IMR-90 (cell line): Measurements from ENCODE around the gene PRUNE2. TPM values are rescaled to one million over a fixed set of nuclear protein-coding genes. Genes with fewer than 3 reads are reported as not detected.

ENCODE experiments used
- ATAC-seq: fragments of 200-7000 bp; cut with Tn5 transposase; 2 replicates; pipeline ENCODE4 v1.9.1; 2020; ENCODE audit warnings: low read depth, mild to moderate bottlenecking, moderate library complexity
- BruUV-seq: library from RNA; stranded (reverse); fragments of 400-500 nt; replicated peaks from 2 replicates; lab custom pipeline; 2021; lab: Mats Ljungman, UMichigan
- CTCF ChIA-PET: fragments of 300-600 bp; formaldehyde crosslinking; extraction: SDS; loops from one replicate; lab custom pipeline; 2021; ENCODE audit warnings: antibody characterized with exemption; lab: Yijun Ruan, JAX
- POLR2A ChIA-PET: fragments of 300-600 bp; sonication (Branson Sonifier 250); formaldehyde crosslinking; loops from one replicate; lab custom pipeline; 2022; ENCODE audit warnings: antibody characterized with exemption; ENCODE audit not compliant: unreplicated experiment; lab: Charles Lee
- DNase-seq: peaks from one replicate; pipeline ENCODE4 v3.0.0; 2013
- H2AFZ ChIP-seq: replicated peaks from 2 replicates; pipeline ENCODE3; 2013; ENCODE audit warnings: low read length, mild to moderate bottlenecking; ENCODE audit not compliant: poor library complexity
- H2AK5ac ChIP-seq: 2 replicates; pipeline ENCODE4 v1.6.1; 2013; ENCODE audit warnings: low read depth, low read length, inconsistent platforms
- H2AK9ac ChIP-seq: replicated peaks from 2 replicates; pipeline ENCODE3; 2013; ENCODE audit warnings: mild to moderate bottlenecking, low read depth, low read length, moderate library complexity; ENCODE audit not compliant: poor library complexity
- H2BK120ac ChIP-seq: 2 replicates; pipeline ENCODE4 v1.6.1; 2013; ENCODE audit warnings: low read depth, low read length, inconsistent platforms
- H2BK15ac ChIP-seq: 3 replicates; pipeline ENCODE4 v1.6.1; 2013; ENCODE audit warnings: low read depth, low read length, inconsistent platforms
- H2BK20ac ChIP-seq: 2 replicates; pipeline ENCODE4 v1.6.1; 2013; ENCODE audit warnings: low read depth, mild to moderate bottlenecking, inconsistent platforms, low read length, moderate library complexity
- H2BK5ac ChIP-seq: 2 replicates; pipeline ENCODE4 v1.6.1; 2013; ENCODE audit warnings: mild to moderate bottlenecking, low read depth, low read length, inconsistent platforms; ENCODE audit not compliant: poor library complexity, severe bottlenecking
- H3K14ac ChIP-seq: replicated peaks from 2 replicates; pipeline ENCODE4 v1.6.1; 2013; ENCODE audit warnings: low read depth, low read length, inconsistent platforms
- H3K18ac ChIP-seq: 2 replicates; pipeline ENCODE4 v1.6.1; 2013; ENCODE audit warnings: low read depth, low read length, control low read depth
- H3K23ac ChIP-seq: 2 replicates; pipeline ENCODE4 v1.6.1; 2013; ENCODE audit warnings: low read depth, low read length, inconsistent platforms
- H3K27ac ChIP-seq: 2 replicates; pipeline ENCODE4 v1.5.1; 2013; ENCODE audit warnings: mild to moderate bottlenecking, control low read depth, low read length; ENCODE audit not compliant: insufficient read depth
- H3K27me3 ChIP-seq: 2 replicates; pipeline ENCODE4 v1.6.1; 2013; ENCODE audit warnings: low read length; ENCODE audit not compliant: control insufficient read depth, insufficient read depth
- H3K36me3 ChIP-seq: 2 replicates; pipeline ENCODE4 v1.6.1; 2013; ENCODE audit warnings: low read length, mixed read lengths; ENCODE audit not compliant: control insufficient read depth, insufficient read depth
- H3K4ac ChIP-seq: 2 replicates; pipeline ENCODE4 v1.6.1; 2013; ENCODE audit warnings: low read depth, low read length, inconsistent platforms
- H3K4me1 ChIP-seq: 2 replicates; pipeline ENCODE4 v1.6.1; 2013; ENCODE audit warnings: low read length, mixed read lengths; ENCODE audit not compliant: control insufficient read depth, insufficient read depth
- H3K4me2 ChIP-seq: 2 replicates; pipeline ENCODE4 v1.6.1; 2013; ENCODE audit warnings: low read depth, mild to moderate bottlenecking, control low read depth, low read length, moderate library complexity
- H3K4me3 ChIP-seq: 2 replicates; pipeline ENCODE4 v1.5.1; 2013; ENCODE audit warnings: low read depth, mild to moderate bottlenecking, control low read depth, low read length, moderate library complexity; ENCODE audit not compliant: insufficient read depth
- H3K56ac ChIP-seq: 2 replicates; pipeline ENCODE4 v1.6.1; 2013; ENCODE audit warnings: low read length, inconsistent platforms; ENCODE audit not compliant: insufficient read depth; ENCODE audit errors: extremely low read depth
- H3K79me1 ChIP-seq, 2 experiments: 2 replicates each; pipeline ENCODE4 v1.6.1; 2013; ENCODE audit warnings: low read length in 2 of 2, inconsistent platforms in 1 of 2, low read depth in 1 of 2
- H3K9ac ChIP-seq: 2 replicates; pipeline ENCODE4 v1.6.1; 2013; ENCODE audit warnings: low read depth, low read length, control low read depth
- H3K9me1 ChIP-seq: 2 replicates; pipeline ENCODE4 v1.6.1; 2013; ENCODE audit warnings: low read length, inconsistent platforms; ENCODE audit not compliant: insufficient read depth
- H3K9me3 ChIP-seq: 2 replicates; pipeline ENCODE4 v1.6.1; 2013; ENCODE audit warnings: low read length; ENCODE audit not compliant: control insufficient read depth, insufficient read depth
- H4K20me1 ChIP-seq: 2 replicates; pipeline ENCODE4 v1.6.1; 2013; ENCODE audit warnings: low read length, inconsistent platforms; ENCODE audit not compliant: insufficient read depth
- H4K5ac ChIP-seq: 2 replicates; pipeline ENCODE4 v1.6.1; 2013; ENCODE audit warnings: mild to moderate bottlenecking, low read depth, low read length, control low read depth
- H4K8ac ChIP-seq, 2 experiments: 2 replicates each; pipeline ENCODE4 v1.6.1; 2013; ENCODE audit warnings: low read depth in 2 of 2, low read length in 2 of 2, control low read depth in 1 of 2, inconsistent platforms in 1 of 2
- H4K91ac ChIP-seq: 2 replicates; pipeline ENCODE4 v1.6.1; 2013; ENCODE audit warnings: low read depth, low read length, inconsistent platforms; ENCODE audit not compliant: insufficient read depth
- BHLHE40 ChIP-seq: fragments of 150-350 bp; IDR thresholded peaks from 2 replicates; pipeline ENCODE4 v1.6.1; 2016; ENCODE audit warnings: mild to moderate bottlenecking, low read depth, low read length
- CHD1 ChIP-seq: IDR thresholded peaks from 2 replicates; pipeline ENCODE4 v1.6.1; 2012; ENCODE audit warnings: low read depth, low read length, improper control_type of control experiment
- WGBS, 2 experiments: methylation state at CpG; one replicate each; pipeline versions ENCODE4 v1.1.5 to v1.1.7; 2013; ENCODE audit warnings: missing lambda C conversion rate in 2 of 2; ENCODE audit not compliant: insufficient read length in 1 of 2; ENCODE audit errors: extremely low coverage in 2 of 2; 5-methylcytosine and 5-hydroxymethylcytosine counted together
- dilution Hi-C: fragments of 300-500 bp; cut with HindIII; formaldehyde crosslinking; loops from one replicate; pipeline ENCODE4 v1.14.3; 2018; ENCODE audit warnings: low sequenced_read_pairs; ENCODE audit not compliant: unreplicated experiment
- in situ Hi-C: fragments of 300-500 bp; cut with MboI; formaldehyde crosslinking; loops from 3 replicates; pipeline ENCODE4 v1.14.3; 2019; ENCODE audit warnings: low sequenced_read_pairs, inconsistent platforms, mixed read lengths
- intact Hi-C: fragments of 100-400 bp; cut with micrococcal nuclease; formaldehyde crosslinking; loops from 2 replicates; pipeline ENCODE4 v1.10.0; 2022
- polyA plus RNA-seq, 3 experiments: library from polyadenylated mRNA; depleted of rRNA; stranded (reverse); fragments of >200 nt; gene quantifications; 2 replicates each; pipeline ENCODE4 v1.2.3, GENCODE V29; 2012; ENCODE audit warnings: low replicate concordance in 1 of 3
- total RNA-seq: library from RNA; depleted of rRNA; stranded (reverse); fragments of >200 nt; gene quantifications from 2 replicates; pipeline ENCODE4 v1.2.3, GENCODE V29; 2012

The PRUNE2 gene
- total and polyA plus RNA-seq, 2 of the 4 experiments (the other 2 are of a cell fraction) = 0.70 to 1.6 TPM

GRCh38 chr9:76803762-76804161 is 102.2 kb downstream of the PRUNE2 start:
- Histone ChIP-seq H3K4ac (no peak overlapping the region), H2AFZ (no peak overlapping the region), H3K14ac (no peak overlapping the region), H2BK5ac (no peak overlapping the region), H3K56ac (no peak overlapping the region), H3K9me1 (no peaks in the 10 kb centered on the region), H3K36me3 (no peaks in the 10 kb centered on the region), H3K4me3 (no peak overlapping the region), H2BK15ac (no peak overlapping the region), H3K27me3 (peaks cover 7% of the 10 kb centered on the region), H3K4me1 (no peaks in the 10 kb centered on the region), H3K18ac (no peak overlapping the region), H4K91ac (no peak overlapping the region), H3K79me1 (no peaks in the 10 kb centered on the region), H3K9ac (no peak overlapping the region), H2BK120ac (no peak overlapping the region), H3K23ac (no peak overlapping the region), H4K20me1 (no peaks in the 10 kb centered on the region), H2BK20ac (no peak overlapping the region), H4K5ac (no peak overlapping the region), H2AK9ac (no peak overlapping the region), H2AK5ac (no peak overlapping the region), H4K8ac (no peak overlapping the region), H3K27ac (no peak overlapping the region), H3K4me2 (no peak overlapping the region), H3K9me3 (no peaks in the 10 kb centered on the region)
- POLR2A ChIA-PET = no interaction called here
- intact Hi-C loops = no loop called here
- dilution Hi-C loops = loop anchor here (25.0 kb wide), 1 partner anchor 184 kb away; no protein-coding TSS in a partner anchor
- BruUV-seq = no TSS peak
- no peak for ATAC-seq
- CTCF ChIA-PET = no interaction called here
- WGBS, 2 experiments = 82% methylated on average over 6 of the region's 7 CpGs; no CpG with 5 or more reads in 1 of the 2 experiments
- TF ChIP-seq BHLHE40 = no peak
- no peak for TF ChIP-seq CHD1
- no peak for DNase-seq
- in situ Hi-C loops = loop anchor here (25.0 kb wide), 1 partner anchor 359 kb away; no protein-coding TSS in a partner anchor
